HG03378 (cell line): ENCODE data around the gene CPA3.

Experiments
- ATAC-seq: cut with Tn5 transposase; IDR thresholded peaks from one replicate; pipeline ENCODE4 v1.9.1; 2021; ENCODE audit warnings: mild to moderate bottlenecking, moderate library complexity; ENCODE audit not compliant: unreplicated experiment

The CPA3 gene

DNA sequence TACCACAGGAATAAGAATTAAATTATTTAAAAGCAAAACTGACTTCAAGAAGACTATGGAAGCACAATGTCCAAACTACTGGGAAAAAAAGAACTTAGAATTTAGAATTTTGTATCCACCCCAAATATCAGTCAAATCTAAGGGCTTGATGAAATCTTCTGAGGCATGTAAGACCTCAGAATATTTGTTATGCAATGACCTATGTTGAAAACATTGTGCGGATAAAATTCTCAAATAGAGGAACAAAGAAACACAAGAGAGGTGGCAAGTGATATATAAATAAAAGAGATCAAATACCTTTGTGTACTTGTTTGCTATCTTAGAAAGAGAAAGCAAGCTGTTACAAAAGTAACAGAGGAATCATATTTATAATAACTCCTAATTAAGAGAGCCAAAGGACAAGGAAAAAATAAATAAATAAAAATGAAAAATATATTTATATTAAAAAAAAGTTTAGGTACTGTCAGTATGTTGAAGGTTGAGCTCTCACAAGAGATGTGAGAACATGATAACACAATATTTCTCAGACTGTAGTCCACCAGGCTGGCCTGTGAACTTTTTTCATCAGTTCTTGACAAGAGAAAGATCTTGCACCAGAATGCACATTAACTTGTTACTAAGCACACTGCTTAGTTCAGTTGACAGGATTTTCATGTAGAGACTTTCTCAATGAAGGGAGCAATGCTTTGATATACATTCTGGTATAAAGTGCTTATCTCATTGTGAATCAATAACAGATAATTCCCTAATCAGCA, 50.0 kb downstream of the CPA3 start:
- no peak for ATAC-seq

GRCh38 chr3:148916132-148916531, 51.0 kb downstream of the CPA3 start:
- ATAC-seq = no peak

DNA sequence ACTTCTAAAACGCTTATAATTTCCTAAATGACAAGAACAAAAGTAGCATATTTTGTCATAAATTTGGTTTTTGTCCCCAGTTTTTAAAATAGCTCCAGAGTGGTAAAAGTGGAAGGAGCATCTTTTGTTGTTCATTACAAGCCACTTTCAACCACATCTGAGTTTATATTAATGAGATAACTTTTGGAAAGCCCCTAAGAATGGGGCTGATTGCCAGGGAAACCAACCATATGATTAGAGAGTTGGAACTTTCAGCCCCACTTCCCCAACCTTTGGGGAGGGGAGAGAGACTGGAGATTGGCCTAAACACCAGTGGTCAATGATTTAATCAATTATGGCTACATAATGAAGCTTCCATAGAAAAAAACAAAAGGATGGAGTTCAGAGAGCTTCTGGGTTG, 57.4 kb downstream of the CPA3 start:
- peak; percentile 49 for ATAC-seq

DNA sequence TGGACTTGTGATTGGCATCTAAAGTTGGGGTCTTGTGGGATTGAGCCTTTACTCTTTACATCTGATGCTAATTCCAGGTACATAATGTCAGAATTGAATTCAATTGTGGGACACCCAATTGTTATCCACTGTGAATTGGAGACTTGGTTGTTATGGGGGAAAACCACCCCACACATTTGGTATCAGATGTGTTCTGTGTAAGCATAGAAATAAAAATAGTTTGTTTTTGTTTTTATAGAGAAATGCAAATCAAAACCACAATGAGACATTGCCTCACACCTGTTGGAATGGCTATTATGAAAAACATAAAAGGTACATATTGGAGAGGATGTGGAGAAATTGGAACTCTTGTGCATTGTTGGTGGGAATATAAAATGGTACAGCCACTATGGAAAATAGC, 58.5 kb downstream of the CPA3 start:
- ATAC-seq = no peak

DNA sequence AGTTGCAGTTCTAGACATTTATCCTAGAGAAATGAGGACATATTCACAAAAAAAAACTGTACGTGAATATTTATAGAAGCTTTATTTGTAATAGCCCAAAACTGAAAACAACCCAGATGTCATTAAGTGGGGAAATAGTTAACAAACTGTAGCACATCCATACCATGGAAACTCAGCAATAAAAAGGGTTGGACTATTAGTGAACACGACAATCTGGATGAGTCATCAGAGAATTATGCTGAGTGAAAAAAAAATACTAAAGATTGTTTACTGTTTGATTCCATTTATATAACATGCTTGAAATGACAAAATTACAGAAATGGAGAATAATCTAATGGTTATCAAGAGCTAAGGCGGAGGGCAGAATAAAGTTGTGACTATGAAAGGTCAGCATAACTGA, 59.5 kb downstream of the CPA3 start:
- ATAC-seq = no peak

- ATAC-seq = no peak
Observed at GRCh38 chr3:148925845-148926244, 60.7 kb downstream of the CPA3 start.

DNA sequence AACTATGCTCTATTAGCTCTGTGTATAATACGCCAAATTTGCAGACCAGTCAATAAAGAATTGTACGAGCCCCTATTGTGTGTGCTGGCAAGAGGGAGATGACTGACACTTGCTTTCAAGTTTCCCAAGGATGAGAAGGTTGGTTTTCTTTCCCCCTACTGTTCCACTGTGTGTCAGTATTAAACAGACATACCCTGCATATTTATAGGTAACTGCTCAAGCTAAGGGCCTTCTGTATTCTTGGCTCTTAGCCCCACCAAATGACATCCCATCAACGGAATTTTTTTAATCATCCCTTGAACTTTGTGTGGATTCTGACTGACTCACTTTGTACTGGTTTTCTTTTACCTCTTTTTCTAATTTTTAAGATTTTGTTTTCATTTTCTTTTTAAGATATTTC, 65.7 kb downstream of the CPA3 start:
- no peak for ATAC-seq

- no peak for ATAC-seq
Observed at GRCh38 chr3:148931574-148931973, 66.5 kb downstream of the CPA3 start.

- ATAC-seq = no peak
Observed at GRCh38 chr3:148932972-148933371, 67.9 kb downstream of the CPA3 start.

DNA sequence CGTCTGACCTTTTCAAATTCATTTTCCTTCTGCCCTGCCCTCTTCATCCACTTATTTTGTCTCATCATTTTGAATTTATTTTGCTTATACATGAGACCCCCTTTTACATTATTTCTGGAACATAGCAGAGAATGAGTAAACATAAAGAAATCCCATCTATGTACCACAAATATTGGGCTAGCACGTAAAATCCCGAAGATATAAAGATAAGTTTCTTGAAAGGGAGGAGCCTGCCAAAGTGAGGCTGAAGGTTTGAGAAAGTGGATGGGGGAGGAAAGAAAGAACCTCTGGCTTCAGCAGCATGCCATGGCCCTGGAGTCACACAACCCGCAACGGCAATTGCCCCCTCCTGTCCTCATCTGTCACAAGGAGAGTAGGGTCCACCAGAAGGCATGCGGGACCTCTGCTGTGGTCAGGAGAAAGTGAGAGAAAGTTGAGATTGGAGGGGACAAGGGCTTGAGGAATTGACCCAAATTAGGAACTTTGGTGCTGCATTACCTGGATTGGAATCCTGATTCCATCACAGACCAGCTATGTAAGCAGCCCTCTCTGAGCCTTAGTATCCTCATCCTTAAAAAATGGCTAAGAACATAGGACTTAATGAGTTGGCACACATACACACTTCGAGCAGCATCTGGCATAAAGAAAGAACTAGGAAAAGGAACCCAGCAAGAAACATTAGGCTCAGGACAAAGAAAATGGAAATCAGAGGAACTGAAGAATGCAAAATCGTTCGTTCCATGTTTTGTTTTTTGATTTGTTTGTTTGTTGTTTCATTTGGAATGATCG, 72.6 kb downstream of the CPA3 start:
- ATAC-seq = no peak

DNA sequence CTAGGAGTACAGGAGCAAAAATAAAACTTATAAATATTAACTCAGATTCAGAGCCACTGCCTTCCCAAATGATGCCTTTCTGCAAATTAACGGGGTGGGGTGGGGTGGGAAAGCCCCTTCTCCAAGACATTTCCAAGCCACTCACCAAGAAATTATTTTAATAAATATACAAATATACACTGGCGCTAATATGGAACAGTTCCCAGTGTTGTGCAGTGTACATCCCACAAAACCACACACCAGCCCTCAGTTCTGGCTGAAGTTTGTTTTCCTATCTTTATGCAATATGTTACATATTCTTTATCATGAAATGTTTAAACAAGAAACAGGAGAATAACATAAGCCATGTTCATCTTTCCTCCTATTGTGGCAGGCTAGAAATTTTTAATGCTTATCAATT, 73.2 kb downstream of the CPA3 start:
- no peak for ATAC-seq

DNA sequence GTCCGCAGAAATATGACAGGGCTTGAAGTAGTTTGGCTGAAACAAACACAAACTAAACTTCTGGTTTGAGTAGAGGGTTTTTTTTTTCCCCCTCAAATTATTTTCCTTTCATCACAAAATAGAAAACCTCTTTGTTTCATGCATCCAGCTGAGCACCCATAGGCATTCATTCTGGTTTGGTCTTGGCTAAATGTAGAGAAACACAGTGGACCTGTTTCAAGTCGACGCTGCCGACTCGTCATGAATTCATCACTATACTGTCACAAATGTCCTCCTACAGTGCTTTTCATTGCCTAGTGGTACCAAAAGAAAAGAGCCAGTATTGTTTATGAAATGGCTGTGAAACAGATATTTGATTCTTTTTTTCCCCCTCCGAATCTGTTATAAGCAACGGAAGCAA, 73.8 kb downstream of the CPA3 start:
- ATAC-seq = no peak

- no peak for ATAC-seq
Observed at GRCh38 chr3:148940983-148941382, 75.9 kb downstream of the CPA3 start.

DNA sequence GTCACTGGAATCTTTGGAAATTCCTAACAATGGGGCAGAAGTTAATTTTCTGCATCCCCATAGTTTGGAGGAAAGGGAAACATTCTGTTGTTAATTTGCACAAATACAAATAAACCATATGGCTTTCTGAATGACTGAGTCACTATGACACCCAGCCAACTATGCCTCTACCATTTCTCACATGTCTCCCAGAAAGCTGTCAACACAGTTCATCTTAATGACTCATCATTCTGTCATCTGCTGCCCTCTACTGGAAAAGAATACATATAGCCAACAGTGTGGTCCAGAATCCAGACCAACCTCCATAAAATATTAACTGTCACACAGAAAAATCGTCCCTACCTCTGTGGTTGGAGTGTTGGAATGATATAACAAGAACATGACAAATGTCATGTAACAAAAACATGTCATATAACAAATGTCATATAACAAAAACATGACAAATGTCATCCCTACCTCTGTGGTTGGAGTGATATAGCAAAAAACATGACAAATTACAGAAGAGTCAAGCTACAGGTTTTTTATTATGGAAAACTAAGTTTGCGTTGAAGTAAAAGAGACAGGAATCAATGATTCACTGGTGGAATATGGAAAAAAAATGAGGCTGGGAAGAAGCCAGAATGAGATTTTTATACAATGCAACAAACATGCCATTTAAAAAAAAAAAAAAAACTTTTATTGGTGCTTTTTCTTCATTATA, 78.6 kb downstream of the CPA3 start:
- ATAC-seq = peak; percentile 98

DNA sequence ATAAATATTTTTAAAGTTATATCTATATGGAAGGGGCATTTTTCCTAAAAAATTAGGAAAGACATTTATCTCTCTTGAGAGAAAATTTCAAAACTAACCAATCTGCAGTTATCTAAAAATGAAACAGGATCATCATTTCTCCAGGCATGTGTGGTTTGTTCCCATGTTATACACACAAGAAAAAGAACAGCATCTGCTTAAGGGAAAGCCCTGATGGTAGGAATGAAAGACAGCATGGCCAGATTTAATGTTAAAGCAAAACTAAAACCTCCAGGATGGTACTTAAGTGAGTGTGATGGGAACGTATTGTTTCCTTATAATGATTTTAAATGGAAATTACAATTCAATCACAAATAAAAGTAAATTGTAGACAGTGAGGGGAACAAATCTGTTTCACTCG, 80.0 kb downstream of the CPA3 start:
- ATAC-seq = no peak
